Measurements from ENCODE around the gene C3orf85. TPM values are rescaled to one million over a fixed set of nuclear protein-coding genes. Genes with fewer than 3 reads are reported as not detected.

C3orf85 gene
- total and polyA plus RNA-seq, 11 donors = not detected

DNA sequence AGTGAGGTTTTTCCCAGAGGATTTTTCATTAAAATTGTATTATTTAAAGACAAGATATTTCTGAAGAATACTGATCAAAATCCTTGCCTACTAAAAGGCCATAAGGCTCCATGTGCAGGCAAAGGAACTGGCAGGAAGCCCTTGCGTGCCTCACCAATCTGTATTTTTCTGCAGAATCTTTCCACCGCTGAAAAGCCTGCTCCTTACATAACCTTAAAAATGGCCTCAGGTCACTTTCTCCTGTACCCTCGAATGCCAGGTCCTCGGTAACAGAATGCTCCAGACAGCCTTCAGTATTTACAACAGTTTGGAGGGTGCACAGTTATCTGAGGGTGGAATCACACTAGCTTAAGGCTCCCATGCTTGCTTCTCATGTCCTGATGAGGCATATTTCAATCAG is 21.8 kb upstream of the C3orf85 start:
- WGBS, 4 donors = 69 to 77% (median 76%) methylated on average over 4 of the region's 4 CpGs
- DNase-seq (no peak), ATAC-seq (no peak)
- Histone ChIP-seq H3K9me3 (no peaks in the 10 kb centered on the region), H3K36me3 (no peaks in the 10 kb centered on the region), H3K4me3 (no peak overlapping the region), H3K27ac (no peak overlapping the region), H3K27me3 (no peaks in the 10 kb centered on the region), H3K4me1 (peaks cover 0 to 4% (median 0%) of the 10 kb centered on the region in 12 donors)
- intact Hi-C loops (cut with DNase I) = no loop called here
- TF ChIP-seq POLR2A (IDR thresholded peaks at IDR 0.05) = no peak
- TF ChIP-seq, protein P1, sequence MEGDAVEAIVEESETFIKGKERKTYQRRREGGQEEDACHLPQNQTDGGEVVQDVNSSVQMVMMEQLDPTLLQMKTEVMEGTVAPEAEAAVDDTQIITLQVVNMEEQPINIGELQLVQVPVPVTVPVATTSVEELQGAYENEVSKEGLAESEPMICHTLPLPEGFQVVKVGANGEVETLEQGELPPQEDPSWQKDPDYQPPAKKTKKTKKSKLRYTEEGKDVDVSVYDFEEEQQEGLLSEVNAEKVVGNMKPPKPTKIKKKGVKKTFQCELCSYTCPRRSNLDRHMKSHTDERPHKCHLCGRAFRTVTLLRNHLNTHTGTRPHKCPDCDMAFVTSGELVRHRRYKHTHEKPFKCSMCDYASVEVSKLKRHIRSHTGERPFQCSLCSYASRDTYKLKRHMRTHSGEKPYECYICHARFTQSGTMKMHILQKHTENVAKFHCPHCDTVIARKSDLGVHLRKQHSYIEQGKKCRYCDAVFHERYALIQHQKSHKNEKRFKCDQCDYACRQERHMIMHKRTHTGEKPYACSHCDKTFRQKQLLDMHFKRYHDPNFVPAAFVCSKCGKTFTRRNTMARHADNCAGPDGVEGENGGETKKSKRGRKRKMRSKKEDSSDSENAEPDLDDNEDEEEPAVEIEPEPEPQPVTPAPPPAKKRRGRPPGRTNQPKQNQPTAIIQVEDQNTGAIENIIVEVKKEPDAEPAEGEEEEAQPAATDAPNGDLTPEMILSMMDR (IDR thresholded peaks at IDR 0.05) = no peak

DNA sequence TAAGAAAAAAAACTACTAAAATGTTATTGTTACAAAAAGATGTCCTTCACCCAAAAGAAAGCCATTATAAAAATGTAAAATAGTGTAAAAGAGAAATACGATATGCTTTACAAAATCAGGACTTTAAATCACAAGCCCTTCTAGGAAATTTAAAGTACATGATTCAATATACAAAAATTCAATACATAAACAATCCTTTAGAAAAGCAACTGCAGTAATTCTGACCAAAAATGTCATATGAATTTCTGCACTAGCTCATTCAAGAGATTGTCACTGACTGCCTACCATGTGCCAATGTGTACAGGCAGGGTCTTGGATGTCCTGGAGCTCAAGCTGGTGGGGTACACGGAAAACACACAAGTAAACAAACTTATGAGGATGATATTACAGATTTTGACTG is 21.1 kb upstream of the C3orf85 start:
- intact Hi-C loops (cut with DNase I) = no loop called here
- Histone ChIP-seq H3K27me3 (no peaks in the 10 kb centered on the region), H3K27ac (no peak overlapping the region), H3K9me3 (no peaks in the 10 kb centered on the region), H3K4me3 (no peak overlapping the region), H3K36me3 (no peaks in the 10 kb centered on the region), H3K4me1 (peaks cover 0 to 4% (median 0%) of the 10 kb centered on the region in 12 donors)
- DNase-seq = no peak
- 66 to 76% (median 71%) methylated on average over 2 of the region's 2 CpGs for WGBS, 4 donors
- no peak for ATAC-seq
- no peak for TF ChIP-seq POLR2A (IDR thresholded peaks at IDR 0.05)
- TF ChIP-seq, protein P1 (IDR thresholded peaks at IDR 0.05) = no peak

DNA sequence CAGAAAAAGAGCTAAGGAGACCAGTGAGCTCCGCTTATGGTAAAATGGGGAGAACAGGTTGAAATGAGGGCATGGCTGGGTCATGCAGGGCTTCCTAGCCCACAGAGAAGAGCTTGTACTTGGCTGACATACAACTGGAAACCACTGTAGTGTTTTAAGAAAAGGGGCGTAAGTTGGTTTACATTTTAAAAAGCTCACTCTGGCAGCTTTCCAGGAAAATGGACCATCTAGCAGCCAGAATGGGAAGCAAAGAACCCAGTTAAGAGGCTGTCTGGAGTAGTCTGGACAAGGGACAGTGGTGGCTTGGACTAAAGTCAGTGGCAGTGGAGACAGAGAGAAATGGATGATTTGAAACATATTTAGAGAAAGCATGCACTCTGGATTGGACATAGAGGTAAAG is 20.5 kb upstream of the C3orf85 start:
- DNase-seq (no peak), ATAC-seq (no peak)
- Histone ChIP-seq H3K36me3 (no peaks in the 10 kb centered on the region), H3K4me3 (no peak overlapping the region), H3K4me1 (peaks cover 0 to 4% (median 0%) of the 10 kb centered on the region in 12 donors), H3K9me3 (no peaks in the 10 kb centered on the region), H3K27ac (no peak overlapping the region), H3K27me3 (no peaks in the 10 kb centered on the region)
- WGBS, 4 donors = 70 to 86% (median 78%) methylated on average over 2 of the region's 2 CpGs
- no peak for TF ChIP-seq POLR2A (IDR thresholded peaks at IDR 0.05)
- TF ChIP-seq, protein P1 (IDR thresholded peaks at IDR 0.05) = no peak
- intact Hi-C loops (cut with DNase I) = no loop called here

DNA sequence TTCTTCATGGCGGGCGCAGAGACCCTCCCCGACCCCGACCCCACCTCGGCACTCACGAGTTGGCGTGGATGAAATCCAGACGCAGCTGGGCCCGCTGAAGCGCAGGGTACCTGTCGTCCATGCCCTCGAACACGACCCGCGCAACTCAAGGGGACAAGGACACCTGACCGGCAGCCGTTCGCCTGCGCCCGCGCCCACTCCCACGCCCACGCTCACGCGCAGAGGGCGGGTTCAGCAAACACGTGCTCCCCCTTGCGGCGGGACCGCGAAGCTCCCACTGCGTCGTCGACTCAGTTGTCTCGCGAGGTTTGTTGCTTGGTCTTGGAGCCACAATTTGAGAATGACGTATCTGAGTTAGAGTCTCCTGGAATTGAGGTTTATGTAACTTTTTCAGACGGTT is 18.6 kb upstream of the C3orf85 start, which contains the start of gene MORC1:
Gene MORC1, minus strand, starts transcription at position 196 of the 400 bp plus-strand sequence. Its CDS starts 75 bp downstream, at position 121.
- peaks cover 0 to 4% (median 0%) of the 10 kb centered on the region in 12 donors for H3K4me1 ChIP-seq
- no peak within 1 kb of the TSS for H3K4me3 ChIP-seq
- no peaks in the 10 kb centered on the region for H3K27me3 ChIP-seq
- peak in 2 of 5 donors; percentile 6 to 57 for DNase-seq
- no peak for ATAC-seq
- no peaks in the 10 kb centered on the region for H3K36me3 ChIP-seq
- TF ChIP-seq, protein P1 (IDR thresholded peaks at IDR 0.05) = no peak
- TF ChIP-seq POLR2A (IDR thresholded peaks at IDR 0.05) = no peak
- no peaks in the 10 kb centered on the region for H3K9me3 ChIP-seq
- intact Hi-C loops (cut with DNase I) = no loop called here
- WGBS, 4 donors = 87 to 91% (median 89%) methylated on average over 38 of the region's 38 CpGs
- no peak within 1 kb of the TSS for H3K27ac ChIP-seq
